IMR-90 (cell line): ENCODE measurements around the gene VWA8.

Source experiments
- CEBPB ChIP-seq: IDR thresholded peaks from 2 replicates; pipeline ENCODE4 v1.6.1; 2012; ENCODE audit warnings: low read depth, low read length, improper control_type of control experiment
- CTCF ChIP-seq: conservative IDR thresholded peaks from 2 replicates; pipeline ENCODE4 v1.5.1; 2012; ENCODE audit warnings: mild to moderate bottlenecking, low read depth, low read length, improper control_type of control experiment
- FOS ChIP-seq: fragments of 150-350 bp; IDR thresholded peaks from 2 replicates; pipeline ENCODE4 v1.6.1; 2016; ENCODE audit warnings: low read depth, low read length
- MXI1 ChIP-seq: IDR thresholded peaks from 2 replicates; pipeline ENCODE4 v1.6.1; 2012; ENCODE audit warnings: low read depth, mild to moderate bottlenecking, low read length, moderate library complexity, borderline replicate concordance
- RAD21 ChIP-seq: IDR thresholded peaks from 2 replicates; pipeline ENCODE4 v1.6.1; 2012; ENCODE audit warnings: low read length, improper control_type of control experiment
- SMC3 ChIP-seq: fragments of 150-350 bp; IDR thresholded peaks from 2 replicates; pipeline ENCODE4 v1.6.1; 2016; ENCODE audit warnings: low read depth, mild to moderate bottlenecking, antibody characterized with exemption, low read length, moderate library complexity
- USF2 ChIP-seq: fragments of 150-350 bp; IDR thresholded peaks from 2 replicates; pipeline ENCODE4 v1.6.1; 2017; ENCODE audit warnings: mild to moderate bottlenecking, antibody characterized with exemption, low read length, low read depth

GRCh38 chr13:41700790-41701310, 260.1 kb downstream of the VWA8 start:
- no peak for TF ChIP-seq CTCF
- no peak for TF ChIP-seq RAD21
- no peak for TF ChIP-seq FOS
- no peak for TF ChIP-seq MXI1
- TF ChIP-seq SMC3 = no peak
- no peak for TF ChIP-seq CEBPB
- no peak for TF ChIP-seq USF2
